Posterior cingulate gyrus (tissue), 11 donors: ENCODE measurements around the gene XIRP2.

ENCODE experiments used
- DNase-seq, 10 donors: peaks; one replicate each; pipeline versions ENCODE4 v3.0.0 to v3.0.0-alpha.2; 2020 to 2021; ENCODE audit warnings: mixed read lengths in 3 of 10
- intact Hi-C: fragments of 100-400 bp; cut with DNase I; formaldehyde crosslinking; loops from one replicate; pipeline ENCODE4 v1.15.1; 2023

XIRP2 gene

GRCh38 chr2:166888180-166888579, at the start of gene XIRP2:
TSS of gene XIRP2 (plus strand) at chr2:166888480. CDS start at chr2:166903483, 15,003 bp downstream.
- intact Hi-C loops = no loop called here
- no peak for DNase-seq

- DNase-seq = no peak
- intact Hi-C loops = no loop called here
These were observed 47.1 kb upstream of the XIRP2 start for GRCh38 chr2:166841152-166841551.

GRCh38 chr2:166841679-166842078, 46.6 kb upstream of the XIRP2 start:
- no peak for DNase-seq
- intact Hi-C loops = no loop called here

- intact Hi-C loops = no loop called here
- DNase-seq = no peak
These were observed 44.2 kb upstream of the XIRP2 start for GRCh38 chr2:166844111-166844510.

- DNase-seq = no peak
- intact Hi-C loops = no loop called here
These were observed 25.7 kb upstream of the XIRP2 start for GRCh38 chr2:166862468-166863132.

- no peak for DNase-seq
These were observed 20.3 kb upstream of the XIRP2 start for GRCh38 chr2:166867874-166868514.

GRCh38 chr2:166870346-166870745, 17.9 kb upstream of the XIRP2 start:
- no peak for DNase-seq
- intact Hi-C loops = no loop called here

More at GRCh38 chr2:166867874-166868514, 20.3 kb upstream of the XIRP2 start:
- intact Hi-C loops = no loop called here

- intact Hi-C loops = no loop called here
These were observed 7.1 kb upstream of the XIRP2 start for GRCh38 chr2:166881177-166881576.

GRCh38 chr2:166882851-166883250, 5.4 kb upstream of the XIRP2 start:
- no peak for DNase-seq
- intact Hi-C loops = no loop called here

More at GRCh38 chr2:166881177-166881576, 7.1 kb upstream of the XIRP2 start:
- DNase-seq = no peak

GRCh38 chr2:166891727-166892126, 3.4 kb downstream of the XIRP2 start:
- intact Hi-C loops = no loop called here
- DNase-seq = no peak

GRCh38 chr2:166892397-166892796, 4.1 kb downstream of the XIRP2 start:
- DNase-seq = no peak
- intact Hi-C loops = no loop called here

GRCh38 chr2:166895243-166895642, 7.0 kb downstream of the XIRP2 start:
- no peak for DNase-seq
- intact Hi-C loops = no loop called here

- intact Hi-C loops = no loop called here
These were observed 9.4 kb downstream of the XIRP2 start for GRCh38 chr2:166897666-166898065.

GRCh38 chr2:166899676-166900075, 11.4 kb downstream of the XIRP2 start:
- intact Hi-C loops = no loop called here

More at GRCh38 chr2:166897666-166898065, 9.4 kb downstream of the XIRP2 start:
- DNase-seq = peak in 1 of 10 donors; percentile 51

GRCh38 chr2:166900700-166901099, 12.4 kb downstream of the XIRP2 start:
- intact Hi-C loops = no loop called here
- DNase-seq = no peak

More at GRCh38 chr2:166899676-166900075, 11.4 kb downstream of the XIRP2 start:
- DNase-seq = no peak

GRCh38 chr2:166901336-166901735, 13.1 kb downstream of the XIRP2 start:
- intact Hi-C loops = no loop called here
- no peak for DNase-seq

GRCh38 chr2:166916987-166917386, 28.7 kb downstream of the XIRP2 start:
- no peak for DNase-seq
- intact Hi-C loops = no loop called here

GRCh38 chr2:166917415-166917814, 29.1 kb downstream of the XIRP2 start:
- no peak for DNase-seq

GRCh38 chr2:166921261-166921896, 33.1 kb downstream of the XIRP2 start:
- no peak for DNase-seq
- intact Hi-C loops = no loop called here

More at GRCh38 chr2:166917415-166917814, 29.1 kb downstream of the XIRP2 start:
- intact Hi-C loops = no loop called here

- DNase-seq = no peak
- intact Hi-C loops = no loop called here
These were observed 36.7 kb downstream of the XIRP2 start for GRCh38 chr2:166924967-166925366.

GRCh38 chr2:166926657-166927056, 38.4 kb downstream of the XIRP2 start:
- DNase-seq = no peak
- intact Hi-C loops = no loop called here

- intact Hi-C loops = no loop called here
- DNase-seq = no peak
These were observed 43.8 kb downstream of the XIRP2 start for GRCh38 chr2:166932032-166932431.
